HG03159 (cell line): ENCODE data around the gene ASB13.

Experiments
- ATAC-seq: cut with Tn5 transposase; IDR thresholded peaks from one replicate; pipeline ENCODE4 v1.9.1; 2021; ENCODE audit warnings: mild to moderate bottlenecking, moderate library complexity; ENCODE audit not compliant: unreplicated experiment

Gene ASB13

DNA sequence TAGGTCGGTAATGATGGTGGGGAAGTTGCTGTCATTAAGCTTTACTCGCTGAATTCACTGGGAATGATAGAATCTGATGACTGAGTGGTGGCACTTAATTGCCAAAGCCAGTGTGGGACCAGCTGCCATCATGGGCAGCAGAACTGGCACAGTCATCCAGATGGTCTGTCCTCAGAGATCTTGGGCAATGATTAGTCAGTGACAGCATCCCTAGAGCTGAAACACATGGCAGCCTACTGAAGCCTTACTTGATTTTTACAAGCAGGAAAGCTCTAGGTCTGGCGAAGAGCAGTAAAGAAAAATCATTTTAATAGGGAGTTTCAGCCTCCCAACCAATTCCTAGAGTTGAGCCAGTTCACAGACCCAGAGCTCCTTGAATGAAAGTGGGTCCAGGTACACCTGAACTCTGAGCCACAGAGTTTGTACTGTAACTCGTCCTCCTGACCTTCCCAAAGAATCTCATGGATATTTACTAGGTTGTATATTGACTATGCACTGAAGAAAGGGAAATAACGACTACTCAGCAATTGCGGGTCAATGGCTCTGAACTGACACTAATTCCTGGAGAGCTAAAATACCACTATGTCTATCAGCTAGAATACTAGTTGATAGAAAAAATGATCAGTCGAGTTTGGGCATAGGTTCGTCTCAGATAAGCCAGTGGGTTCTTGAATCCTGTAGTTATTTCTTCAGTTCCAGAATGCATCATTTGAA is 4.4 kb upstream of the ASB13 start:
- ATAC-seq, result no peak

DNA sequence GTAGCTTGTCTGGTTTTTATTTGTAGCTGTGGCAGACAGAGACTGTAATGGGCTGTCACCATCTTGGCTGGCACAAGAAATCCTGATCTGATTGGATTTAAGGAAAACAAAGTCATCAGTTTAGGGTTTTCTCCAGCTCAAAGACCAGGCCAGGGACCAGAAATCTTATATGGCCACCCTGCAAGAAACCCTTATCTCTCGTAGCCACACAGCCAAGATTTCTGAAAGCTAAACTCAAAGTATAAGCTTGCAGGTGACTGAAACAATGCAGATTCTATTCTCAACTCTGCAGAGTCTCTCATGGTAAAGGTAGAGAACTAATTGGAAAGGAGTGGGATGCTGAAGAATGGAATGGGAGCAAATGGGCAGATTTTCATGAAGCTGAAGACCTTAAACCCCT is 3.2 kb upstream of the ASB13 start:
- no peak for ATAC-seq

DNA sequence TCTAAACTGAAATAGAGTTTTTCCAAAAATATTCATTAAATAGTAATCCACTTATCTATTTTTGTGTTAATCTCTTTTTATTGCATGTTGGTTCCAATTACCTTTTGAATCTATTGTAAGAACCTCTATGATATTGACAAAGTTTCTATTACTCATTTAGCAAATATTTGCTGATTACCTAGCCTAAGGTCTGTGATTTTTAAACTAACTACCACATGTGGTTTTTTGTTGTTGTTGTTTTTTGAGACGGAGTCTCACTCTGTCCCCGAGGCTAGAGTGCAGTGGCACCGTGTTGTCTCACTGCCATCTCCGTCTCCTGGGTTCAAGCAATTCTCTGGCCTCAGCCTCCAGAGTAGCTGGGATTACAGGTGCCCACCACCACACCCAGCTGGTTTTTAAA is 2.0 kb upstream of the ASB13 start:
- no peak for ATAC-seq

DNA sequence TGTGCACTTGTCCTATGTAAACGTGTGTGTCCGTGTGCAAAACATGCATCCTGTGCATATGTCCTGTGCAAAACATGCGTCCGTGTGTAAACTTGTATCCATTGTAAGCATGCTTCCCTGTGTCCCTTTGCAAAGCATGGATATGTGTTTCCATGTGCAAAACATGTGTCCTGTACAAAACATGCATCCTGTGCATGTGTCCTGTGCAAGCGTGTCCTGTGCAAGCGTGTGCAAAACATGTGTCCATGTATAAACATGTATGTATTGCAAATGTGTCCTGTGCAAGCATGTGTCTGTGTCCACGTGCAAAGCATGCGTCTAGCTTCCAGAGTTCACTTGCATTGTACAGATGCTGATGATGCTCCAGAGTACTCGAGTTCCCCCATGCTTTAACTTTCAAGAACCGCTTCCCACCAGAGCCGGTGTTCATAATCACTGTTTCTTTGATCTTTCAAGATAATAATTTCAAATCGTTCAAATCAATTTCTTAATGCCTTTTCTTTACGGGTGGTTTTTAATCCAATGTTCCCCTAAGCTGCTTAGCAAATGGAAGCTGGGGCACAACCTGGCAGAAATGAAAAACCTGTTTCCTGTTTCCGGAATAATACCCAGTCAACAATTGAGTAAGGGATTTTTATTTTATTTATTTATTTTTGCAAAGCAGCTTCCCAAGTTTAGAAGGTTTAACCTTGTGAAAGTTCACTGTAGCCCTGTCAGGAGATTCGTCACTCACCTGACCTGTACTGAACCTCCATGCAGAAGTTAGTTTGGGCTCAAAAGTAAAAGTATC is 641 bp upstream of the ASB13 start:
- ATAC-seq, result no peak

DNA sequence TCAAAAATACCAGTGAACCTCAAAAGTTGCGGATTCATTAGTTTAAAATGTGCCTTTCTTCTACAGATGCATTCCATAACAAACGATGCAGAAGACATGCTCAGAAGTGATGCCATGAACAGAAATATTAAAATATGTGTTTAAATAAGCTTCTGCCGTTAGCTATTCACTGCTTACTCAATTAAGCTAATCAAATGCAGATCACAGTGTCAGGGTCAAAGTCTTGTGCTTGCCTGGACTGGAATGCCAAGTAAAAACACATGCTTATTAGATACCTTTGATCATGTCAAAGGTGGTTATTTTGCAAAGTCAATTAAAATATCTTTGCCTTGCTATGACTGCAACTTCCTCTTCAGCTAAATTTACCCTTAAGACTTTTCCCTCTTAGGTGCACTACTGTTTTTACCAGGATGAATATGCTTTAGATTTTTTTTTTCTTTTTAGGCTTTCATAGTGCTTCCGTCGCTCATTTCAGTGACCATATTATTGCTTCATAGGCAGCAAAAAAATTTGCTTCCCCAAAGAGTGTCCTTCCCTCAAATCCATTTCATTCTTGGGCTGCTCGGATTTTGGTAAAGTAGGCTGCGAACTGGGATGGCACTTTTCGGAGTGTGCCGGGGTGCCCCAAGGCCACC is 905 bp downstream of the ASB13 start:
- ATAC-seq, result no peak

DNA sequence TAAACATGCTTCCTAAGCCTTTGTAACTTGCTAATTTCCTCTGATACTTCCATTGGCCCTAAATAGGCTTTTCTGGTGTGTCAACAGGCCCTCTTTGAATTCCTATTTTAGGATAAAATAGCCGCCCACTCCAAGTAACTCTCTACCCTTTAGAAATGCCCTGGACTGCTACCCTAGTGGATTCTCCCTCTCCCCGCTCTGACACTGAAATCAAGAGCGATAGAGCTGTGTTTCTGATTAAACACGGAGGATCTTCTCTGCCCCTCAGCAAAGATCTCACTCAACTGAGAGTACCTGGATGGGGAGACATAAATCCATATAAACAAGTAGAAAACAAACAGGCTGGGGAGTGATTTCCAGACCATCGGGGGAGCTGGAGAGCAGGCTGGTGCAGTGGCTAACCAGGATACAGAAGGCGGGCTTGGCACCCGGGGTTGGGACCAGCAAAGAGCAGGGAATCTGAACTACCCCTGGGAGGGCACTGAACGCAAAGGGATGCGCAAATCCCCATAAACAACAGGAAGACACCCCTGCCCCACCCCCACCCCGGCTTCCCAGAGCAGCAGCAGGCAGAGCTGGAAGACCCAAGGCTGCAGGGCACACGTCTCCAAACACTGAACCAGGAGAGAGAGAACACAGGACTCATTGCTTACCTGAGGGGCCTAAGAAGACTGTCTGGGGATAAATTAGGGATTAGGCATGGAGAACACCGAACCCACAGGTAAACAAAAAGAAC is 2.5 kb downstream of the ASB13 start:
- ATAC-seq, result no peak

DNA sequence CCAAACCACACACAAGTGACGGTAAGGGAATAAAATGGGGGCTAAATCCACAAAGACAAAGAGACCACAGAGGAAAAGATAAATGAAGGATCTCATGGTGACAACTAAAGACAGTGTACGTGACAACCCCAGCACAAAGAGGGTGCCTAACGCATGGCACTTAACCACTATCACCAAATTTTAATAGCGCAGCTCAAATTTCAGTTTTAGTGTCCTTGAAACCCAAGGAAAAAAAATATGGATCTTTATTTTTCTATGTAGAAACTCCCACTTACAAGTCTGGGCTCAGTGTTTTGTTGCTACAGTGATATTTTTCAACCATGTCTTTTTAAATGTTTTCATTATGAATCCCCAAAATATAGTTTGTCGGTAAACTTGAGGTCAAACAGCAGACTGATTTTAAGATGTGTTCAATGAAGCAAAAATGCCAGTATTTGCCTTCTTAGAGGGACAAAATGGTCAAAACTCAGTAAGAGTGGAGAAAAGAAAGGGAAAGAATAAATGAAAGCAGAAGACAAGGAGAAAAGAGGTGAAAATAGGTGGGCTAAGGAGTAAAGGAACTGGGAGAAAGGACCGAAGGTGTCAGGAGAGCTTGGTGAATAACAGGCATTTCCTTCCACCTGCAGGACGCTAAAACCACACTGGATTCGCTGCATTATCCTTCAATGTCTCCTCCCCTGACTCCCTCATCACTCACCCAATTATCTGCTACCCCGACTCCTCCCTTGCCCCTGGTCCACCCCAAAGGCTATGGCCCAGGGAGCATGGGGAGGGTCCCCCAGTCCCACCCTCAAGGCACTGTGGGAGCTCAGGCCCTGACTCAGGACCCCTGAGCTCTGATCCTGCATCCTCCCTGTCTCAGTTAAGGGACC is 3.5 kb downstream of the ASB13 start:
- ATAC-seq, result no peak

DNA sequence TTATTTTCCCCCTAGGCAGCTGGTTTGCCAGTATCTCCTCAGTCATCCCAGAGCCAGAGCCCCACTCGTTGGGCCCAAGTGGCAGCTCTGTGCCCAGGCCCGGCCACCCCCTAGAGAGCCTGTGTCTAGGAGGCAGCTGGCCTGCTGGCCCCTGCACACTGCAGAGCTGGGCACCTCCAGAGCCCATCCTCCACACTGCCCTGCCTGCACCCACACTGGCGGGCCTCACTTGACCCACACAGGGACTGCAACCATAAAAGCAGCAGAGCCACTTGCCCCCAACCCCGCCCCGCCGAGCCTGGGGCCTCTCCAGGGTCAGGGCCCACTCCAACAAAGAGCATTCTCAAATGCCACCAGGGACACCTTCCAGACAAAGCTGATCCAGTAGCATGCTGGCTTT is 5.4 kb downstream of the ASB13 start:
- no peak for ATAC-seq

DNA sequence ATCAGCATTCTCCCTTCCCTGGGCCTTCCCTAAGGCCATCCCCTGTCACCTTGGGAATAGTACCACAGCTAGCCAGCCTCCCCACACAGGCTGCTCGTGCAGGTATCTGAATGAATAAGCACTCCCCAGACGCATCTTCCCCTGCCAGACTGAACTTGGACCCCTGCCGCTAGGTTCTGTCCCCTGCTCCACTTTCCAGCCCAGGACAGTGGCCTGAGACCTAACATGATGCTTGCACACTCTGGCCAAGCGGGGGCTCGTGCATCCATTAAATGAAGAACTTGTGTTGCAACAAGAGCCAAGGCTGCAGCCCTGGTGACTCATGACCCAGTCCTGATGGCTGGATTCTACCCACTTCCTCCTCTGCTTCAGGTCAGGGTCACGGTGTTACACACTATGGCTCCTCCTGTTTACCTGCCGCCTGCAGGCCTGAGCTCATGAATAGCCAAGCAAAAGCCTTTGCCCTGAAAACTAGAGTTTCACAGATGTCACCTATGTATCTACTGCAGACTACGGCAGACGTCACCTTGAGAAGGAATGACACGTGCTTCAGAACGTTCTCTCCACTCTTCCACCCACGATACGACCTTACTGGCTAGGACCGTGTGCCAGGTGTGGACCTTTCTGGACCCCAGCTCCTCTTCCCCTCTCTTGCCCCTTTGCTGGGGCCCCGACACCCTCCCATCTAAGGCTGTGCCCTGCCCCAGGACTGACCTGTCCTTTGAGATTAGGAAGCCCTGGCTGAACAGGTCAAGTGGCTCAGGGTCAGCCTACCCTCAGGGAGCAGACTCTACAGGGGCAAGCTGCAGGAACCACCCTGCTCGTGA is 6.5 kb downstream of the ASB13 start:
- peak; percentile 79 for ATAC-seq

DNA sequence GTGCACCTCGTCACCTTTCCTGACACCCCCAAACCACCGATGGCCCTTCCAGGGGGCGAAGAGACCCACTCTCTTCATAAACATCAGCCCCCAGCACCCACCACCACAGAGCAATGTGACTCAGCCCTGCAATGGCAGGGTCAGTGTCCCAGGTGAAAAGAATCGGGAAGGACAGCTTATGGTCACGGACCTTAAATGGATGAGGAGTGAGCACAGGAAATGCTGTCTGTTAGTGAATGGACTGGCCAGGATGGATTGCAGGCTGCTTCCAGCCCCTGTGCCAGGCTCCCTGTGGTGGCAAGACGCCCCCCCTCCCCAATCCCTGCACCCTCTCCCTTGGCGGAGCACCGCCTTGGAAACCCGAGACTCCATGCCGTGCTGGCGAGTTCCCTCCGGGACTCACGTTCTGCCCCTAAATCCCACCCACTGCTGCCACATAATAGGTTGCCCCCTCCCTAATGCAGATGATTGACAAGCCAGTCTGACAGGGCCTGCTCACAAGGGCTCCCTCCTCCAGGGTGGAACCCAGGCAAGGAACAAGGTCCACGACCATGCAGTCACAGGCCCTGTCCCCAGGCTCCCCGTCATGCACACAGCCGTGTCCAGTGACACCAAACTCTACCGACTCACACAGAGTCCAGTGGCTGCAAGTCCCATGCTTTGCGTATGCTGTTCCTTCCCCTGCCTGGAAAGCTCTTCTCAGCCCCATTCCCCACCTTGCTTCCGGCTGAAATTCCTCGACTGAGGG is 7.3 kb downstream of the ASB13 start:
- ATAC-seq, result no peak

DNA sequence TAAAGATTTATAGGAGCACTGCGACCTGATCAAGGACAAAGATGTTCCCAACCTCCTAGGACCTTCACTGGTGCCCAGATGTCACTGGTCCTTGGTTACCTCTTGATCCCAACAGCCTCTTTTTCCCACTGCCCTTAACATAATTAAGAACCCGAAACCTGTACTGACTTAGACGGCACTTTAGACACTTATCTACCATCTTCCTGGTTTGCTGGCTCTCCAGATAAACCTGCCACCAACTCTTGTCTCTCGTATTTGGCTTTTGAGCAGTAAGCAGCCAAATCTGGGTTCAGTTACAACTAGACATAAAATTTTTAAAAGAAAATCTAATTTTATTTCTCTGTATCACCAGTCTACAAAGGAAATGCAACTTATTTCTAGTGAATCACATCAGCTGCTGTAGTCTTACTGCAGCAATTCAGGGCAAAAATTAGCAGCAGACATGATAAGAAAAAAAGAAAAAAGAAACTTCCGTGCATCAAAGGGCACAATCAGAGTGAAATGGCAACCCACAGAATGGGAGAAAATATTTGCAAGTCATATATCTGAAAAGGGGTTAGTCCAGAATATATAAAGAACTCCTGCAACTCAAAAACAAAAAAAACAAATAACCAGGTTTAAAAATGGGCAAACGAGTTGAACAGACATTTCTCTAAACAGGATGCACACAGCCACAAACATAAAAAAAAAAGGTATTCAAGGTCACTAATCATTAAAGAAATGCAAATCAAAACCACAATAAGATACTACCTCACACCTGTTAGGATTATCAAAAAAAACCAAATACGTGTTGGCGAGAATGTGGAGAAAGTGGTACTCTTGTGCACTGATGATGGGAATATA is 9.4 kb downstream of the ASB13 start:
- no peak for ATAC-seq

DNA sequence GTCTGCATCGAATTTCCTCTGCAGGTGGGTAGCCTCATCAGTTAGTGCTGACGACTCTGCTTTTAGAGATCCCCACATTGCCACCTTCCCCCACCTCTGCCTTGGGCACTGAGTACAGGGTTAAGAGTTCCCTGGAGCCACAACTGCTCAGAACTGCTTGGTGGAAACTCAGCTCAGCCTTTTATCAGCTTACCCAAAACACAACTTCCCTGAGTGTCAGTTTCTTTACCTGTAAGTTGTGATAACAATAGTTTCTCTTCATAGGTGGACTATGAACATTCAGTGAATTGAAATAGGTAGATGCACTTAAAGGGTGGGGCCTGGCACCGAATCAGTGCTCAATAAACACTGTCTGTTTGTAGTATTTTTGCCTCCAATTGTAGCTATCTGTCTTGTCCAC is 11.3 kb downstream of the ASB13 start:
- ATAC-seq, result no peak

DNA sequence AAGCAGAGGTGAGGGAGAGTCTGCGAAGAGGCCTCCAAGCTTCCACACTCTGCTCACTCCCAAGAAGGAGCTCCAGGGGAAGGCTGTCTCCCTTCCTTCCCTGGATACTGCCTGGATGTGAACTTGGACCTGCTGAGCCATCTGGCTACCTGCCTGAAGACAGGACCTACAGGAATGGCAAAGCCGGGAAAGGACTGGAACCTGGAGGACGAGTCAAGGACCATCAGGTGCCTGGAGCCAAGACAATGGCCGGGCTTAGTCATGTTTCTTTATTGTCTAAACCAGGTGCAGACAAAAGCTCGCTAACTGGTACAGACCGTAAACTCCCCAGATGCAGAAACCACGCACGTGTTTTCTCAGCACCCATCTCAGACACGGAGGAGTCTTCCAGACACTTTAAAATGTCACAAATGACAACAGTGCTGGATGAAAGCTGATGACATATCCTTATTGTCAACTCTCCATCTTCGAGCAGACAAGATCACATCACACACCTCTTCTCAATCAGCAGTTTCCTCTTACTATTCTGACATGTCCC is 12.1 kb downstream of the ASB13 start:
- no peak for ATAC-seq

DNA sequence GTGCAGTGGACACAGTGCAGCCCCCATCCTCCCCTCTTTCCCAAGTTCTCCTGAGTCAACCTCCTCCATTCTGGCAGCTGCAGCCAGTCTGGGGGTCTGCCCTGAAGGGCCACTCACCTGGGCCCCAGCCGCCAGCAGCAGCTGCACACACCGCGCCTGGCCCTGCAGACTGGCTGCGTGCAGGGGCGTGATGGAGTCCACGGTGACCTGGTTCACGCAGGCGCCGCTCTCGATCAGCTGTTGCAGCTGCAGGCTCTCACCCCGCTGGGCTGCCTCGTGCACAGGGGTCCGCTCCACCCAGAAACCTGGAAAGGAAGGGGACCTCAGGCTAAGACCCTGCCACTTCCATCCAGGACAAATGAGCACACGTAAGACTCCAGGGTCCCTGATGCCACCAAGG is 13.6 kb downstream of the ASB13 start:
- no peak for ATAC-seq

DNA sequence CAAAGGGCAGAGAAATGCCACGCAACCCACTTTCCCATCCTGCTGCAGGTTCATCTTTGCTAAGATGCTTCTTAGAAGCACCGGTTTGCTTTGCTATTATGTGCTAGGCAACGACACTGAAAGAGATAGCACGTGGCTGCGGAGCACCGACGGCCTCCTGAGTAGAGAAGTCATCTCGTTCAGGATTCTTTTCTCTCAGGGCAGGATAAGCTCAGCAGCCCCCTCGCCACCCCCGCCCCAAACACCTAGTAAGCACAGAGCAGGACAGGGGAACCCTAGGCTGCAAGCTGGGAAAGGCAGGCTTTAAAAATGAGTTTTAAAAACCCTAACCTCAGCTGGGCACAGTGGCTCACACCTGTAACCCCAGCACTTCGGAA is 15.0 kb downstream of the ASB13 start:
- ATAC-seq, result no peak

DNA sequence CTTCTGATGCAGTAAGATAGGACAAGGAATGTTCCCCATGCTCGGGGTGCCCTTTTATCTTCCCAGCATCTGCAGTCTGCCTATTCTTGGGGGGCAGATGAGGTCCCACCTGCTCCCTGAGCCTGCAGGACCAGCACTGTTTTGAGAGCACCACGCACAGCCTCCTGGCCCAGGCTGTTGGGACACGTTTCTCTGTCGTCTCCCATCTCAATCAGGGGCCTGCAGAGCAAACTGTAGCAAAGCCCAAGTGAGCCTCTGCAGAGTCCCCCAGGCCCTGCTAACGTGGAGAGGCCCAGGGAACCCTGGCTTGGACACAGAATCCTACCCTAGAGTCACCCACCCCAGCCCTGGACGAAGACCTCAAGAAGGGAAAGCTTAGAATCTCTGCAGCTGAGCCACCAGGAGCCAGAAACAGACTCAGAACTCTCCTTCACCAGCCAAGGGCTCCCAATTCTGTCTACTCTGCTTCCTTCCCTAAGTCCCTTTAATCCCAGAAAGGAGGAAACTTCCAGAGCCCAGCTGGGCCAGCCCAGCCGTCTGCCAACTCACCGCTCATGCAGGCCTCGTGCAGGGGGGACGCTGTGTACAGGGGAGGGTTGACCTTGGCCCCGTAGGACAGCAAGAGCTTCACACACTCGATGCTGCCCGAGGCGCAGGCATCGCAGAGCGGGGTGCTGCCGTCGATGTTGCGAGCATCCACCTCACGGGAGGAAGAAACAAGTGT is 15.6 kb downstream of the ASB13 start:
- no peak for ATAC-seq

DNA sequence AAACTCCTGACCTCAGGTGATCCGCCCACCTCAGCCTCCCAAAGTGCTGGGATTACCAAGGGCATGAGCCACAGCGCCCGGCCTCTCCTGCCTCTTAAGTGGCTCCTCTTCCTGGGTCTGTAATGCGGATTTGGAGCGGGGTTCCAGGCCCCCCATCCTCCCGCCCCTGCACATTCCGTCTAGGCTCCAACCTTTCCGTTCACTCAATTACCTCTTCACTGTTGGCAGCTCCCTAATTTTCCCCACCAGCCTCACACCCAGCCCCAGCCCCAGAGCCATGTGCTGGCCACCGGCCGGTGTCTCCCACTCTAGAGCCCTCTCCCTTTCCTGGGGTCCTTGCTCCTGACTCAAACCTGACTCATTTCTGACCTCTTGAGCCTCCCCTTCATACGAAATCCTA is 16.6 kb downstream of the ASB13 start:
- ATAC-seq, result no peak
